Heart left ventricle (tissue), 16 donors: ENCODE data around the gene LAMA4. TPM values are rescaled to one million over a fixed set of nuclear protein-coding genes. Genes with fewer than 3 reads are reported as not detected.

ENCODE experiments used
- ATAC-seq, 4 donors: fragments of 200-7000 bp; cut with Tn5 transposase; one replicate each; pipeline ENCODE4 v1.9.1; 2020 to 2022; ENCODE audit warnings: moderate library complexity in 4 of 4, mild to moderate bottlenecking in 3 of 4, moderate number of reproducible peaks in 1 of 4
- DNase-seq, 5 donors: peaks; one replicate each; pipeline ENCODE4 v3.0.0-alpha.2; 2020
- H3K27ac ChIP-seq, 12 donors: fragments of 200-600 bp; sonication (generic) in 4 of 12; one replicate each; pipeline versions ENCODE4 v1.5.0 to v1.8.0; 2016 to 2022; ENCODE audit warnings: mild to moderate bottlenecking in 2 of 12
- H3K27me3 ChIP-seq, 9 donors: fragments of 200-600 bp; sonication (generic) in 2 of 9; one replicate each; pipeline versions ENCODE4 v1.5.1 to v1.8.0; 2016 to 2022; ENCODE audit warnings: mild to moderate bottlenecking in 3 of 9
- H3K36me3 ChIP-seq, 9 donors: fragments of 200-600 bp; sonication (generic) in 2 of 9; one replicate each; pipeline versions ENCODE4 v1.5.0 to v1.8.0; 2018 to 2022; ENCODE audit warnings: mild to moderate bottlenecking in 2 of 9
- H3K4me1 ChIP-seq, 12 donors: fragments of 200-600 bp; sonication (generic) in 4 of 12; one replicate each; pipeline versions ENCODE4 v1.5.0 to v1.8.0; 2016 to 2022; ENCODE audit warnings: mild to moderate bottlenecking in 3 of 12
- H3K4me3 ChIP-seq, 12 donors: fragments of 200-600 bp; sonication (generic) in 4 of 12; one replicate each; pipeline versions ENCODE4 v1.5.0 to v1.8.0; 2017 to 2022; ENCODE audit warnings: mild to moderate bottlenecking in 9 of 12, moderate library complexity in 4 of 12
- H3K9me3 ChIP-seq, 12 donors: fragments of 200-600 bp; sonication (generic) in 4 of 12; one replicate each; pipeline versions ENCODE4 v1.5.0 to v1.8.0; 2016 to 2022; ENCODE audit warnings: mild to moderate bottlenecking in 1 of 12
- POLR2A ChIP-seq, 2 donors: fragments of 450-650 bp; IDR thresholded peaks; one replicate each; pipeline ENCODE4 v1.6.1; 2017; ENCODE audit warnings: antibody characterized with exemption in 2 of 2, mild to moderate bottlenecking in 2 of 2, moderate library complexity in 2 of 2
- WGBS, 4 donors: extraction: QIAGEN DNeasy Blood & Tissue Kit in 2 of 4; methylation state at CpG; one replicate each; pipeline versions ENCODE4 v1.1.5 to v1.1.7; 2013 to 2018; 5-methylcytosine and 5-hydroxymethylcytosine counted together
- intact Hi-C, 10 donors: fragments of 100-400 bp; cut with DNase I; formaldehyde crosslinking; loops; one replicate each; pipeline versions ENCODE4 v1.11.1 to v1.14.2; 2022
- polyA plus RNA-seq, 2 donors: library from polyadenylated mRNA; stranded (reverse); fragments of 200-250 nt; gene quantifications; one replicate each; pipeline ENCODE4 v1.2.3, GENCODE V29; 2013
- total RNA-seq, 9 donors: library from RNA; depleted of rRNA in 2 of 9; stranded (reverse); fragments of >200 nt in 2 of 9; fragmentation: NEBNext Ultra II Directional in 3 of 9; extraction: Animal tissue kit (Norgen Biotek cat#: 25700) in 3 of 9; gene quantifications; one replicate each; pipeline versions ENCODE4 v1.1.0 to v1.2.4, GENCODE V29; 2016 to 2023
- TF ChIP-seq, protein P1 (sequence below), 12 donors: fragments of 200-600 bp; sonication (generic) in 4 of 12; IDR thresholded peaks; one replicate each; pipeline versions ENCODE4 v1.5.0 to v1.8.0; 2018 to 2022; ENCODE audit warnings: antibody characterized with exemption in 12 of 12, mild to moderate bottlenecking in 5 of 12
- donor health status: ischemic (EF 13 %, LVEDD 7.1; RV severe dilation, severe dysfunction).
- donor health status: healthy with polysubstance abuse.
- donor health status: DM: no; HTN: yes; CAD: no.
- donor health status: DM: no; HTN: no; CAD: no.
- donor health status: ischemic (EF 25% LVEDD 6.9; RV normal size, moderate dysfunction).
- donor health status: ischemic (EF 25% LVEDD 5.7; RV mildly dilated, moderate dysfunction).
- donor health status: healthy.
- donor health status: DM: yes; HTN: yes; CAD: no.
- donor health status: ischemic (EF 35%, LVEDD 5.7; RV mildly dilated, moderate dysfunction).
- donor health status: nonischemic (EF 11% LVEDD 7.7; RV severe dilation, severe dysfunction).
- donor health status: DM: yes; HTN: yes; CAD: no.
- donor health status: PGD.
- donor health status: ischemic (EF 29% LVEDD 5.4; RV normal size, mild dysfunction).
- donor health status: nonischemic (EF 23%, LVEDD 6.1; RV moderate dilation, normal function).

The LAMA4 gene
- total and polyA plus RNA-seq, 11 donors = 23.8 to 132 (median 56.9) TPM

DNA sequence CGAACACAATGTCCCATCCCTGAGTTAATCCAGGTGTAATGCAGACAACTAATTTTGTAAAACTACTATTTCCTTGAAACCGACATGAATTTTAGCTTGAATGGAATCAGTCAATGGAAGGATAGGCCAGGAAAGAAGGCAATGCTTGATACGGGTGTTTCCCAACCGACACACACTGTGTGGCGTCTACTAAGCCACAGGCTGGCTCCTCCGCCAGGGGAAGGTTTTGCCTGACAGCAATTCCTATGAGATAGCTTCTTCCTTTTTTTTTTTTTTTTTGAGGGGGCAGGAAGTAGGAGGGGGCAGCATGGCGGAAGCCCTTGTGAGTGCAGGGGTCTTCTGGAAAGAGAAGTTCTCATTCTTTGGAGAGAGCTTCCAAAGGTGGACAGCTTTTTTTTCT, 12.0 kb upstream of the LAMA4 start:
- ATAC-seq (no peak), DNase-seq (no peak)
- WGBS, 4 donors = 75 to 80% (median 77%) methylated on average over 7 of the region's 7 CpGs
- intact Hi-C loops = loop anchor here in 1 of 10 donors (5.0 kb wide), 1 partner anchor 399 kb away; no protein-coding TSS in a partner anchor
- no peak for TF ChIP-seq POLR2A (IDR thresholded peaks at IDR 0.05)
- TF ChIP-seq, protein P1, sequence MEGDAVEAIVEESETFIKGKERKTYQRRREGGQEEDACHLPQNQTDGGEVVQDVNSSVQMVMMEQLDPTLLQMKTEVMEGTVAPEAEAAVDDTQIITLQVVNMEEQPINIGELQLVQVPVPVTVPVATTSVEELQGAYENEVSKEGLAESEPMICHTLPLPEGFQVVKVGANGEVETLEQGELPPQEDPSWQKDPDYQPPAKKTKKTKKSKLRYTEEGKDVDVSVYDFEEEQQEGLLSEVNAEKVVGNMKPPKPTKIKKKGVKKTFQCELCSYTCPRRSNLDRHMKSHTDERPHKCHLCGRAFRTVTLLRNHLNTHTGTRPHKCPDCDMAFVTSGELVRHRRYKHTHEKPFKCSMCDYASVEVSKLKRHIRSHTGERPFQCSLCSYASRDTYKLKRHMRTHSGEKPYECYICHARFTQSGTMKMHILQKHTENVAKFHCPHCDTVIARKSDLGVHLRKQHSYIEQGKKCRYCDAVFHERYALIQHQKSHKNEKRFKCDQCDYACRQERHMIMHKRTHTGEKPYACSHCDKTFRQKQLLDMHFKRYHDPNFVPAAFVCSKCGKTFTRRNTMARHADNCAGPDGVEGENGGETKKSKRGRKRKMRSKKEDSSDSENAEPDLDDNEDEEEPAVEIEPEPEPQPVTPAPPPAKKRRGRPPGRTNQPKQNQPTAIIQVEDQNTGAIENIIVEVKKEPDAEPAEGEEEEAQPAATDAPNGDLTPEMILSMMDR (IDR thresholded peaks at IDR 0.05) = no peak
- peaks cover 0 to 31% (median 22%) of the 10 kb centered on the region in 12 donors for H3K4me1 ChIP-seq
- H3K4me3 ChIP-seq = no peak overlapping the region
- no peaks in the 10 kb centered on the region for H3K27me3 ChIP-seq
- H3K36me3 ChIP-seq = no peaks in the 10 kb centered on the region
- H3K9me3 ChIP-seq = no peaks in the 10 kb centered on the region
- H3K27ac ChIP-seq = no peak overlapping the region

DNA sequence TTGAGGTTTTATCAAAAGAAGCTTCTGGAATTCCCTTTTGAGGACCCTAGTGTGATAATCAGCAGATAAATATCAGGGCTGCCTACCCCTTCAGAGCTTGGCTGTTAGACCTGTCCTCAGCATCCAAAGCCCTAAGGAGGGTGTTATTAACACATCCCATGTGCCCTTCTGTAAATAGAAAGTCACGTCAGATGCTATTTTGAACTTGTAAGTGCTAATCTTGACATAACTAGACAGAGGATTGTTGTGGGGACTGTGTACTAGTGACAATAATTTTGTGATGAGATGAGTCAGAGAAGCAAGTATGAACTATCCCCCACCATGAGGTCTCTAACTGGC, 4.9 kb upstream of the LAMA4 start:
- H3K27ac ChIP-seq = peak overlapping the region; percentile 58 to 96 (median 78)
- H3K9me3 ChIP-seq = no peaks in the 10 kb centered on the region
- intact Hi-C loops = loop anchor here in 3 of 10 donors (10.0 kb wide), 2 partner anchors 65 to 75 kb away; no protein-coding TSS in a partner anchor

DNA sequence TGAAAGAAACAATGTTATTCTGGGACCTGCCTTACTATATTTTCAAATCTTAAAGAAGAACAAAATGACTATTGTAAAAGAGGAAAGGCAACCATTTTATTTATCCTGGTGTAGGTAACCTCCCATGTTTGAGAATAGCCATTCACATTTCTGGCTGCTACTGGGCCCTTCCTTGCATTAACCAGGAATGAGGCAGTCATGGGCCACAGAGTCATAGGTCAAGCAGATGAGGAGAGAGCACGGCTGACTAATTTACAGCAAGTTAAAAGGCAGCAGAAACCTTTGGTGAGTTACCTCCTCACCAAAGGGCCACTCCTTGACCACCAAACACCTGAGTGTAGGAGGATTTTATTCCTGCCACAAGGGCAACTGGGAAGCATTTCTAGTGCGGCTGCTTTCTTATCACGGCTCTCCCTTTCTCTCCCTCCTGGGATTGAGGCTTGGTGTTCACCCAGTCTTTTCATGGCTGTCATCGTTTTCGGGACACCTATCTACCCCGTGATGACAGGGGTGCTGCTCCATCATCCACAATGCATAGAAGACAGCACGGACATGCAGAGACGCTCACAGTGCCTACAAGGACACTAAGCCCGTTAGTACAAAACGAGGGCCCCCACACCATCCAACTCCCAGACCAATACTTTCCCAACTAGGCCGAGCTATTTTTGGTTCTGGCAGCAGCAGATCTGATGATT, 4.4 kb upstream of the LAMA4 start:
- Histone ChIP-seq H3K4me1 (peaks cover 0 to 43% (median 8%) of the 10 kb centered on the region in 12 donors), H3K9me3 (no peaks in the 10 kb centered on the region), H3K27ac (peak overlapping the region; percentile 58 to 96 (median 78)), H3K36me3 (no peaks in the 10 kb centered on the region), H3K4me3 (no peak overlapping the region), H3K27me3 (peaks cover 0 to 3% (median 0%) of the 10 kb centered on the region in 9 donors)
- WGBS, 4 donors = 46 to 58% (median 54%) methylated on average over 11 of the region's 11 CpGs
- ATAC-seq = peak; percentile 70 to 77 (median 72)
- peak in 4 of 5 donors; percentile 24 to 59 (median 39) for DNase-seq
- intact Hi-C loops = loop anchor here in 3 of 10 donors (10.0 kb wide), 2 partner anchors 64 to 74 kb away; no protein-coding TSS in a partner anchor
- no peak for TF ChIP-seq POLR2A (IDR thresholded peaks at IDR 0.05)
- TF ChIP-seq, protein P1 (IDR thresholded peaks at IDR 0.05) = peak in 1 of 12 donors; percentile 8

More for the DNA sequence above, 4.9 kb upstream of the LAMA4 start:
- Histone ChIP-seq H3K4me1 (peaks cover 0 to 43% (median 8%) of the 10 kb centered on the region in 12 donors), H3K4me3 (peak overlapping the region in 2 of 12 donors; percentile 6 to 37), H3K36me3 (no peaks in the 10 kb centered on the region), H3K27me3 (no peaks in the 10 kb centered on the region)
- TF ChIP-seq, protein P1 (IDR thresholded peaks at IDR 0.05) = no peak
- TF ChIP-seq POLR2A (IDR thresholded peaks at IDR 0.05) = no peak
- DNase-seq (no peak), ATAC-seq (peak; percentile 88 to 91 (median 90))
- 36 to 47% (median 42%) methylated on average over 1 of the region's 1 CpG for WGBS, 4 donors

DNA sequence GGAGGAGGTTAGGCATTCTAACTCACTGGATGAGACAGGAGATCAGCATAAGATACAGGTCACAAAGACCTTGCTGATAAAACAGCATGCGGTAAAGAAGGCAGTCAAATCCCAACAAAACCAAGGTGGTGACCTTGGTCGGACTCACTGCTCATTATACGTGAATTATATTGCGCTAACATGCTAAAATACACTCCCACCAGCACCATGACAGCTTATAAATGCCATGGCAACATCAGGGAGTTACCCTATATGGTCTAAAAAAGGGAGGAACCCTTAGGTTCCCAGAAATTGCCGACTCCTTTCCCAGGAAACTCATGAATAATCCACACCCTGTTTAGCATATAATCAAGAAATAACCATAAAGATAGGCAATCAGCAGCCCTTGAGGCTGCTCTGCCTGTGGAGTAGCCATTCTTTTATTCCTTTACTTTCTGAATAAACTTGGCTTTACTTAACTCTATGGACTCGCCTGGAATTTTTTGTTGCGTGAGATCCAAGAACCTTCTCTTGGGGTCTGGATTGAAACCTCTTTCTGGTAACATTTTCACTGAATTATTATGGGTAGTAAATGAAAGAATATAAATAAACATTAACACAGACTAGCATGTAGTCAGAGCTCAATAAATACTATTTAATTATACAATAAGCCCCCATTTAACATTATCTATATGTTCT, 3.0 kb upstream of the LAMA4 start:
- Histone ChIP-seq H3K9me3 (no peaks in the 10 kb centered on the region), H3K4me3 (no peak overlapping the region), H3K36me3 (no peaks in the 10 kb centered on the region), H3K27me3 (peaks cover 0 to 7% (median 0%) of the 10 kb centered on the region in 9 donors), H3K4me1 (peaks cover 0 to 43% (median 8%) of the 10 kb centered on the region in 12 donors), H3K27ac (peak overlapping the region in 9 of 12 donors; percentile 26 to 96 (median 74))
- TF ChIP-seq, protein P1 (IDR thresholded peaks at IDR 0.05) = no peak
- TF ChIP-seq POLR2A (IDR thresholded peaks at IDR 0.05) = no peak
- DNase-seq (no peak), ATAC-seq (no peak)
- intact Hi-C loops = loop anchor here in 3 of 10 donors (10.0 kb wide), 2 partner anchors 63 to 73 kb away; no protein-coding TSS in a partner anchor
- WGBS, 4 donors = 85 to 88% (median 88%) methylated on average over 7 of the region's 7 CpGs
